K562 (cell line): ENCODE results near the gene RAI14. TPM values are rescaled to one million over a fixed set of nuclear protein-coding genes. Genes with fewer than 3 reads are reported as not detected.
A peak's percentile ranks its signal among the peaks of the same experiment; 100 is the strongest.

Source experiments
- ATAC-seq: fragments of 200-7000 bp; cut with Tn5 transposase; 3 replicates; pipeline ENCODE4 v1.9.1; 2020; ENCODE audit warnings: moderate library complexity
- BruUV-seq: library from RNA; stranded (reverse); fragments of 400-500 nt; replicated peaks from 2 replicates; lab custom pipeline; 2021; lab: Mats Ljungman, UMichigan
- CTCF ChIA-PET: fragments of 300-600 bp; formaldehyde crosslinking; extraction: SDS; loops from one replicate; lab custom pipeline; 2021; ENCODE audit warnings: low intra/inter-chr PET ratio; lab: Yijun Ruan, JAX
- POLR2A ChIA-PET: fragments of 300-600, 350-650 bp; sonication (Branson Sonifier 250); formaldehyde crosslinking; extraction: SDS; loops from one replicate; lab custom pipeline; 2021; ENCODE audit warnings: antibody characterized with exemption, inconsistent platforms; lab: Yijun Ruan, JAX
- DNase-seq, 4 experiments: peaks; one replicate each; pipeline versions ENCODE4 v3.0.0 to v3.0.0-alpha.2; 2011 to 2018; ENCODE audit warnings: low spot score in 3 of 4, mixed read lengths in 3 of 4; ENCODE audit errors: extremely low read depth in 1 of 4
- FAIRE-seq: peaks from 2 replicates; lab custom pipeline; 2011; peaks lifted over from hg19 to GRCh38; lab: Jason Lieb, UNC
- H2AFZ ChIP-seq: 2 replicates; pipeline ENCODE4 v1.6.0; 2011; ENCODE audit warnings: low read depth, low read length, control low read depth, inconsistent platforms
- H3K27ac ChIP-seq: fragments of 200-600 bp; 3 replicates; pipeline ENCODE4 v1.8.0; 2011; ENCODE audit warnings: low read depth, mild to moderate bottlenecking, control low read depth, inconsistent platforms, low read length, moderate library complexity, mixed read lengths; ENCODE audit errors: extremely low read depth
- H3K27me3 ChIP-seq, 2 experiments: fragments of 300-600 bp in 1 of 2; 2 replicates in 1 of 2; 3 replicates in 1 of 2; pipeline versions ENCODE4 v1.6.0 to v1.8.0; 2011; ENCODE audit warnings: inconsistent platforms in 2 of 2, low read length in 2 of 2, mild to moderate bottlenecking in 1 of 2, mixed read lengths in 1 of 2, moderate library complexity in 1 of 2; ENCODE audit not compliant: control insufficient read depth in 2 of 2, insufficient read depth in 2 of 2
- H3K36me3 ChIP-seq: fragments of 300-600 bp; 3 replicates; pipeline ENCODE4 v1.8.0; 2011; ENCODE audit warnings: mild to moderate bottlenecking, low read length, inconsistent platforms; ENCODE audit not compliant: control insufficient read depth, insufficient read depth
- H3K4me1 ChIP-seq, 2 experiments: fragments of 200-600 bp in 1 of 2; replicated peaks in 1 of 2; 2 replicates in 1 of 2; 3 replicates in 1 of 2; pipeline versions ENCODE4 v1.5.1 to v1.8.0; 2011; ENCODE audit warnings: inconsistent platforms in 2 of 2, low read length in 2 of 2, mild to moderate bottlenecking in 1 of 2, mixed read lengths in 1 of 2, moderate library complexity in 1 of 2; ENCODE audit not compliant: control insufficient read depth in 2 of 2, insufficient read depth in 2 of 2
- H3K4me2 ChIP-seq: 2 replicates; pipeline ENCODE4 v1.6.1; 2011; ENCODE audit warnings: low read length, control low read depth, inconsistent platforms, mixed read lengths; ENCODE audit not compliant: insufficient read depth
- H3K4me3 ChIP-seq: fragments of 200-600 bp; sonication (generic), shearing (Covaris generic); 2 replicates; pipeline ENCODE4 v1.5.1; 2016; ENCODE audit warnings: control low read depth, inconsistent platforms
- H3K79me2 ChIP-seq: fragments of 200-600 bp; 3 replicates; pipeline ENCODE4 v1.8.0; 2011; ENCODE audit warnings: low read length, inconsistent platforms; ENCODE audit not compliant: control insufficient read depth, insufficient read depth
- H3K9ac ChIP-seq, 2 experiments: 2 replicates each; pipeline versions ENCODE4 v1.6.0 to v1.6.1; 2011; ENCODE audit warnings: low read depth in 2 of 2, low read length in 2 of 2, control low read depth in 1 of 2, inconsistent platforms in 1 of 2, mild to moderate bottlenecking in 1 of 2, mixed read lengths in 1 of 2; ENCODE audit not compliant: insufficient read depth in 1 of 2
- H3K9me1 ChIP-seq: one replicate; pipeline ENCODE4 v1.6.0; 2011; ENCODE audit warnings: inconsistent platforms, mild to moderate bottlenecking, low read length, moderate library complexity; ENCODE audit not compliant: control insufficient read depth, insufficient read depth
- H3K9me3 ChIP-seq: replicated peaks from 2 replicates; pipeline ENCODE4 v1.5.1; 2011; ENCODE audit warnings: low read depth, low read length, inconsistent platforms; ENCODE audit not compliant: control insufficient read depth, insufficient read depth
- H4K20me1 ChIP-seq: replicated peaks from 2 replicates; pipeline ENCODE4 v1.6.1; 2011; ENCODE audit warnings: low read length, inconsistent platforms, mixed read lengths; ENCODE audit not compliant: control insufficient read depth, insufficient read depth
- ATF1 ChIP-seq, 2 experiments: fragments of 450-650 bp in 1 of 2; IDR thresholded peaks; 2 replicates each; pipeline ENCODE4 v1.6.1; 2016; ENCODE audit warnings: missing compliant biosample characterization in 1 of 2, missing genetic modification characterization in 1 of 2
- DPF2 ChIP-seq: fragments of 450-650 bp; IDR thresholded peaks from 2 replicates; pipeline ENCODE4 v1.6.1; 2016
- FOXP1 ChIP-seq: sonication (generic); formaldehyde crosslinking; IDR thresholded peaks from 2 replicates; pipeline ENCODE4 v1.8.0; 2022; ENCODE audit warnings: mild to moderate bottlenecking, missing genetic modification reagents
- GATAD2A ChIP-seq: fragments of 450-650 bp; IDR thresholded peaks from 2 replicates; pipeline ENCODE4 v1.6.1; 2017
- HDAC1 ChIP-seq, 2 experiments: fragments of 450-650 bp; IDR thresholded peaks; 2 replicates each; pipeline ENCODE4 v1.6.1; 2016 to 2017; ENCODE audit warnings: inconsistent platforms in 1 of 2, mild to moderate bottlenecking in 1 of 2, moderate library complexity in 1 of 2
- POLR2A ChIP-seq: fragments of 450-650 bp; conservative IDR thresholded peaks from 2 replicates; pipeline ENCODE4 v1.6.1; 2016
- TBL1XR1 ChIP-seq, 2 experiments: IDR thresholded peaks; 2 replicates each; pipeline ENCODE4 v1.6.1; 2012; ENCODE audit warnings: improper control_type of control experiment in 2 of 2, low read length in 2 of 2, mild to moderate bottlenecking in 1 of 2
- TFAM ChIP-seq: fragments of 250-450 bp; sonication (Bioruptor Pico); conservative IDR thresholded peaks from 2 replicates; pipeline ENCODE4 v1.5.0; 2021; ENCODE audit warnings: mild to moderate bottlenecking, moderate library complexity
- ZNF263 ChIP-seq: sonication (generic); formaldehyde crosslinking; IDR thresholded peaks from 2 replicates; pipeline ENCODE4 v1.8.0; 2022; ENCODE audit warnings: mild to moderate bottlenecking, missing genetic modification reagents, borderline replicate concordance
- ZNF518B ChIP-seq: fragments of 250-450 bp; sonication (Bioruptor Pico); IDR thresholded peaks from 2 replicates; pipeline ENCODE4 v1.5.0; 2021; ENCODE audit warnings: mild to moderate bottlenecking, moderate library complexity
- WGBS: fragments of 100-300 bp; shearing (Covaris generic); methylation state at CpG from one replicate; pipeline ENCODE4 v1.1.6; 2016; ENCODE audit warnings: low coverage, mixed read lengths; ENCODE audit not compliant: insufficient coverage; ENCODE audit errors: missing lambda C conversion rate; 5-methylcytosine and 5-hydroxymethylcytosine counted together
- in situ Hi-C: fragments of 300-500 bp; cut with MboI; formaldehyde crosslinking; loops from 4 replicates; pipeline ENCODE4 v1.15.0; 2018; ENCODE audit warnings: inconsistent platforms, mixed read lengths
- intact Hi-C: fragments of 100-400 bp; cut with micrococcal nuclease; formaldehyde crosslinking; loops from 2 replicates; pipeline ENCODE4 v1.14.2; 2022
- polyA plus RNA-seq, 8 experiments: library from polyadenylated mRNA; depleted of rRNA in 4 of 8; stranded (reverse) in 5 of 8; unstranded in 3 of 8; fragments of >200 nt; fragmentation: Nextera tagmentation in 2 of 8; fragmentation: Illumina TruSeq in 1 of 8; extraction: Ambion mirVana in 2 of 8; extraction: Trizol in 1 of 8; gene quantifications; 2 replicates each; pipeline versions ENCODE4 v1.2.1 to v1.2.3, GENCODE V29; 2011 to 2014; ENCODE audit warnings: inconsistent platforms in 1 of 8, missing spikeins in 1 of 8
- total RNA-seq, 7 experiments: library from RNA; depleted of rRNA in 6 of 7; stranded (reverse); fragments of >200 nt in 6 of 7; fragmentation: Illumina TruSeq in 2 of 7; extraction: Trizol in 2 of 7; gene quantifications; 2 replicates each; pipeline versions ENCODE4 v1.2.1 to v1.2.3, GENCODE V29; 2011 to 2021; ENCODE audit warnings: low replicate concordance in 1 of 7

The RAI14 gene
- total and polyA plus RNA-seq, 9 of the 15 experiments (the other 6 are each of a cell fraction or from before 2014, with no cell fraction given): 11.3 to 82.5 (median 34.8) TPM

GRCh38 chr5:34685485-34686165, 29.5 kb downstream of the RAI14 start:
- no peak for DNase-seq
- Histone ChIP-seq H3K36me3 (peaks cover 16% of the 10 kb centered on the region; the same call in 2 of the 3 replicates), H3K27me3 (no peaks in the 10 kb centered on the region), H3K9me3 (no peaks in the 10 kb centered on the region), H3K9ac (no peak overlapping the region), H3K27ac (peak overlapping the region; percentile 18; the same call in 2 of the 3 replicates), H2AFZ (no peak overlapping the region), H3K79me2 (peaks cover 46% of the 10 kb centered on the region), H4K20me1 (no peaks in the 10 kb centered on the region), H3K9me1 (no peaks in the 10 kb centered on the region), H3K4me3 (no peak overlapping the region), H3K4me2 (0 out of 2 replicates have a peak overlapping the region, but pooled peaks have one; percentile 13), H3K4me1 (peaks cover 13 to 29% of the 10 kb centered on the region in 2 experiments; a peak in 4 of 5 replicates)
- WGBS: 44% methylated on average over 1 of the region's 1 CpG
- POLR2A ChIA-PET: interaction anchor here (0.6 to 2.8 kb wide), 4 partner anchors 14 to 183 kb away, joined by 3 to 26 read pairs (median 4); no protein-coding TSS in a partner anchor
- FAIRE-seq: no peak
- CTCF ChIA-PET: no interaction called here
- TF ChIP-seq TBL1XR1 (IDR thresholded peaks at IDR 0.05; ENCODE audit: low read length in 2 of 2) (no peak), HDAC1 (IDR thresholded peaks at IDR 0.05) (peak in 1 of 2 experiments; percentile 45; a peak in 1 of 4 replicates)
- in situ Hi-C loops: no loop called here
- ATAC-seq: no peak
- no TSS peak for BruUV-seq
- intact Hi-C loops: loop anchor here (2.0 to 5.0 kb wide), 2 partner anchors 163 to 211 kb away; no protein-coding TSS in a partner anchor

- 2% methylated on average over 7 of the region's 7 CpGs for WGBS
- no peaks in the 10 kb centered on the region for H3K9me1 ChIP-seq
- H3K79me2 ChIP-seq: peaks cover 39% of the 10 kb centered on the region
- in situ Hi-C loops (no loop called here), intact Hi-C loops (loop anchor here (2.0 to 5.0 kb wide), 2 partner anchors 165 to 210 kb away; no protein-coding TSS in a partner anchor)
- no peak overlapping the region for H3K4me3 ChIP-seq
- no peaks in the 10 kb centered on the region for H3K9me3 ChIP-seq
- H4K20me1 ChIP-seq: no peaks in the 10 kb centered on the region
- peak overlapping the region; percentile 76 for H2AFZ ChIP-seq
- ATAC-seq (peak; percentile 97), DNase-seq (peak; percentile 78 to 95 (median 83)), FAIRE-seq (peak; percentile 98)
- H3K27me3 ChIP-seq: no peaks in the 10 kb centered on the region
- H3K27ac ChIP-seq: peak overlapping the region; percentile 81
- ChIA-PET POLR2A (interaction anchor here (0.7 to 3.1 kb wide), 9 partner anchors 8 to 40 kb away, joined by 3 to 26 read pairs (median 4); no protein-coding TSS in a partner anchor), CTCF (no interaction called here)
- H3K36me3 ChIP-seq: peaks cover 16% of the 10 kb centered on the region; the same call in 2 of the 3 replicates
- H3K9ac ChIP-seq: peak overlapping the region in 1 of 2 experiments; percentile 70; a peak in 2 of 4 replicates
- no TSS peak for BruUV-seq
- peak overlapping the region; percentile 74 for H3K4me2 ChIP-seq
- peaks cover 13 to 29% of the 10 kb centered on the region in 2 experiments; a peak in 4 of 5 replicates for H3K4me1 ChIP-seq
- no peak for TF ChIP-seq ZNF518B (CRISPR knock-in tag)
- TF ChIP-seq ZNF263 (CRISPR knock-in tag): peak; percentile 79; the same call in 1 of the 2 replicates
- no peak for TF ChIP-seq FOXP1
- TF ChIP-seq TBL1XR1 (IDR thresholded peaks at IDR 0.05; ENCODE audit: low read length in 2 of 2): 0 out of 4 replicates have a peak, but pooled peaks of 1 of the 2 experiments have one; percentile 32
- peak; percentile 89 for TF ChIP-seq DPF2
- TF ChIP-seq GATAD2A: no peak
- peak; percentile 51; the same call in 1 of the 2 replicates for TF ChIP-seq POLR2A
- no peak for TF ChIP-seq ATF1 (CRISPR knock-in tag; IDR thresholded peaks at IDR 0.05)
- peak; percentile 85 for TF ChIP-seq ATF1 (tag; IDR thresholded peaks at IDR 0.05)
- no peak for TF ChIP-seq TFAM
These were observed 30.7 kb downstream of the RAI14 start for GRCh38 chr5:34686762-34687268.
